ACC112 (cell line): Measurements from ENCODE around the gene EP400.
"Not testable (repeated sequence)": the region's sequence is repeated elsewhere in the genome, so short reads cannot be mapped to it uniquely, and the experiment has no call there.

Experiments used
- H2AFZ ChIP-seq: fragments of 200-600 bp; sonication (generic); one replicate; pipeline ENCODE4 v1.6.0; 2017; ENCODE audit warnings: antibody characterized with exemption, low read length; ENCODE audit not compliant: unreplicated experiment
- H3K27ac ChIP-seq: fragments of 200-600 bp; sonication (generic); 2 replicates; pipeline ENCODE4 v1.5.1; 2014; ENCODE audit warnings: low read depth, mild to moderate bottlenecking, antibody characterized with exemption, low read length, moderate library complexity
- H3K27me3 ChIP-seq: fragments of 200-600 bp; sonication (generic); 2 replicates; pipeline ENCODE4 v1.6.1; 2014; ENCODE audit warnings: mild to moderate bottlenecking, antibody characterized with exemption, low read length, moderate library complexity, mixed read lengths; ENCODE audit not compliant: insufficient read depth
- H3K36me3 ChIP-seq: fragments of 200-600 bp; sonication (generic); 2 replicates; pipeline ENCODE4 v1.6.1; 2016; ENCODE audit warnings: mild to moderate bottlenecking, antibody characterized with exemption, low read length, moderate library complexity, mixed read lengths; ENCODE audit not compliant: insufficient read depth
- H3K4me1 ChIP-seq: fragments of 200-600 bp; sonication (generic); one replicate; pipeline ENCODE4 v1.6.1; 2016; ENCODE audit warnings: low read length, mixed read lengths; ENCODE audit not compliant: insufficient read depth, unreplicated experiment, control insufficient read depth
- H3K4me3 ChIP-seq: fragments of 200-600 bp; sonication (generic); 2 replicates; pipeline ENCODE4 v1.5.1; 2014; ENCODE audit warnings: mild to moderate bottlenecking, low read depth, low read length
- H3K79me2 ChIP-seq: fragments of 200-600 bp; sonication (generic); one replicate; pipeline ENCODE4 v1.6.0; 2016; ENCODE audit warnings: low read length; ENCODE audit not compliant: control insufficient read depth, unreplicated experiment, insufficient read depth

EP400 gene

GRCh38 chr12:131944601-131945251 lies 5.0 kb upstream of the EP400 start:
- H2AFZ ChIP-seq, result no peak overlapping the region
- H3K27me3 ChIP-seq, result no peaks in the 10 kb centered on the region
- H3K36me3 ChIP-seq, result no peaks in the 10 kb centered on the region
- no peak overlapping the region for H3K4me3 ChIP-seq
- H3K27ac ChIP-seq, result no peak overlapping the region
- H3K4me1 ChIP-seq, result no peaks in the 10 kb centered on the region
- H3K79me2 ChIP-seq, result no peaks in the 10 kb centered on the region

- H3K4me1 ChIP-seq, result peaks cover 4% of the 10 kb centered on the region
- no peak overlapping the region for H3K4me3 ChIP-seq
- no peaks in the 10 kb centered on the region for H3K36me3 ChIP-seq
- H2AFZ ChIP-seq, result no peak overlapping the region
- no peaks in the 10 kb centered on the region for H3K27me3 ChIP-seq
- no peak overlapping the region for H3K27ac ChIP-seq
- H3K79me2 ChIP-seq, result peaks cover 17% of the 10 kb centered on the region
These were observed 3.0 kb upstream of the EP400 start for GRCh38 chr12:131946757-131947156.

- Histone ChIP-seq H3K36me3 (no peaks in the 10 kb centered on the region), H2AFZ (no peak overlapping the region), H3K4me1 (peaks cover 4% of the 10 kb centered on the region), H3K27me3 (no peaks in the 10 kb centered on the region), H3K4me3 (no peak overlapping the region), H3K27ac (no peak overlapping the region), H3K79me2 (peaks cover 21% of the 10 kb centered on the region)
These were observed 2.2 kb upstream of the EP400 start for GRCh38 chr12:131947482-131948027.

GRCh38 chr12:131948166-131948712 lies 1.5 kb upstream of the EP400 start:
- Histone ChIP-seq H3K27me3 (no peaks in the 10 kb centered on the region), H3K4me3 (no peak overlapping the region), H3K79me2 (peaks cover 27% of the 10 kb centered on the region), H3K4me1 (peaks cover 4% of the 10 kb centered on the region), H3K36me3 (no peaks in the 10 kb centered on the region), H3K27ac (no peak overlapping the region), H2AFZ (no peak overlapping the region)

GRCh38 chr12:131948713-131949430 lies 870 bp upstream of the EP400 start:
- not testable (repeated sequence) for H3K36me3 ChIP-seq, H3K4me1 ChIP-seq, H3K27me3 ChIP-seq, H3K27ac ChIP-seq
- Histone ChIP-seq H3K4me3 (peak overlapping the region; percentile 76), H3K79me2 (peaks cover 33% of the 10 kb centered on the region), H2AFZ (peak overlapping the region; percentile 82)

- Histone ChIP-seq H3K36me3 (no peaks in the 10 kb centered on the region), H3K4me1 (peaks cover 4% of the 10 kb centered on the region), H2AFZ (peak overlapping the region; percentile 74), H3K27ac (peak overlapping the region; percentile 43; the same call in 1 of the 2 replicates), H3K27me3 (no peaks in the 10 kb centered on the region), H3K4me3 (peak overlapping the region; percentile 79), H3K79me2 (peaks cover 45% of the 10 kb centered on the region)
These were observed 606 bp downstream of the EP400 start for GRCh38 chr12:131950182-131950913.

- H3K4me1 ChIP-seq, result peaks cover 17% of the 10 kb centered on the region
- not testable (repeated sequence) for H2AFZ ChIP-seq, H3K27ac ChIP-seq, H3K27me3 ChIP-seq, H3K4me3 ChIP-seq, H3K36me3 ChIP-seq
- peaks cover 78% of the 10 kb centered on the region for H3K79me2 ChIP-seq
These were observed 4.1 kb downstream of the EP400 start for GRCh38 chr12:131953810-131954209.

- not testable (repeated sequence) for H3K27ac ChIP-seq, H3K4me3 ChIP-seq, H3K27me3 ChIP-seq, H3K36me3 ChIP-seq, H2AFZ ChIP-seq
- peaks cover 17% of the 10 kb centered on the region for H3K4me1 ChIP-seq
- H3K79me2 ChIP-seq, result peaks cover 85% of the 10 kb centered on the region
These were observed 4.7 kb downstream of the EP400 start for GRCh38 chr12:131954460-131954859.

- H3K79me2 ChIP-seq, result peaks cover 80% of the 10 kb centered on the region
- peaks cover 12% of the 10 kb centered on the region; the same call in 1 of the 2 replicates for H3K36me3 ChIP-seq
- H3K4me1 ChIP-seq, result peaks cover 13% of the 10 kb centered on the region
- H3K4me3 ChIP-seq, result no peak overlapping the region
- H3K27me3 ChIP-seq, result no peaks in the 10 kb centered on the region
- H2AFZ ChIP-seq, result no peak overlapping the region
- H3K27ac ChIP-seq, result no peak overlapping the region
These were observed 9.4 kb downstream of the EP400 start for GRCh38 chr12:131959116-131959515.
